NCI-H2171 (cell line): Measurements from ENCODE around the gene HPCA.
A peak's percentile ranks its signal among the peaks of the same experiment; 100 is the strongest.

Experiments used
- DNase-seq: peaks from one replicate; lab custom pipeline; 2025; lab: John Stamatoyannopoulos, UW

HPCA gene

DNA sequence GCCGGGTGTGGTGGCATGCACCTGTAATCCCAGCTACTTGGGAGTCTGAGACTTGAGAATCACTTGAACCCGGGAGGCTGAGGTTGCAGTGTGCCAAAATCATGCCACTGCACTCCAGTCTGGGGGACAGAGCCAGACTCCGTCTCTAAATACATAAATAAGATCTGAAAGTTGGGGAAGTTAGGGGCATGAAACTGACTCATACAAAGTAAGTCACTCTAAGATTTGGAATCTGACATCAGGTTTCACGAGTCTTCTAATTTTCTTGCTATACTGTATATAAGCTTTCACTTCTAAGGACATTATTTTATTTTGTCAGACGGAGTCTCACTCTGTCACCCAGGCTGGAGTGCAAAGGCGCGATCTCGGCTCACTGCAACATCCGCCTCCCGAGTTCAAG is 48.2 kb downstream of the HPCA start:
- DNase-seq: no peak

DNA sequence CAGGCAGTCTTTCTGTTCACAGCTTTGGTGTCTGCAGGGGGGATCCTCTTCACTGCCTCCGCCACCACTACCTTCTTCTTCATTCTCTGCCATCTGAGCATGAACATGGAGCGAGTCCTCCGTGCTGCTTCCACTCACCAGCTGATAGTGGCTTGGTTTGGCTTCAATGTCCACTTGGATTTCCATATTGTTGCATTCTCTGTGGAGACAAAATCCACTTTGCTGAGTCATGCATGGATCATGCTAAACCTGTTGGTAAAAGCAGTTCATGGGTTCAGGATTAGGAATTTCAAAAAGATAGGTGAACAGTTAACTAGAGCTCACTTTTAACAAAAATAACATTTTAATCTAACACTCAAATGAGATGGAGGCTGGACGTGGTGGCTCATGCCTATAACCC is 50.8 kb downstream of the HPCA start:
- no peak for DNase-seq

DNA sequence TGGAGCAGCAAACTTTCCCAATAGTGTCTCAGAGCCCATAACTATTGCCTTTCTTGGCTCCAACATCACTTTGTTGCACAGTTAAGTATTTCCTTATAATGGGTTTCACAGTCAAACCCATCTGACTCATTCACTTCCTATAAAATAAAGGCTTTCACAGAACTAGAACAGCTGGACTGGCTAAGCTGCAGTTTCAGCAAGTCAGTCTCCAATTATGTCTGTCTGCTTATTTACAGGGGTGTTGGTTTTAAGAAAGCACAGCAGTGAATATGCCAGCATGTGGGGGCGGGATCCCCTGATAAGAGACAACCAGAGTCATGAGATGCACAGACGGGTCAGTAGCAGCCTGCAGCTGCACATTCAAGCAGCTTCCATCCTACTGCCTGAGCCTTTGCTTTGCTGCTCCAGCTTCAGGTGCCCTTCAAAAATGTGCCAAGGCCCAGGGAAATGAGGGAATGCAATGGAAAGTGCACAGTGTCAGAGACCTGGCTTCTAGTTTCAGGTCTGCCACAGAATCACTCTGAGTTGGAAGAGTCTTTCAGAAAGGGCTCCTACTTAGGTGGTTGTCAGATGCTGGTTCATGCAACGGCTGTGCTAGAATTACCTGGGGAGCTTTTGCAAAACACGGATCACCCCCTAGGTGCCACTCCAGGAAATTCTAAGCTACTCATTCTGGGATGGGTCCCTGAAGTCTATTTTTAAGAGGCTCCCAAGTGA is 53.5 kb downstream of the HPCA start:
- DNase-seq: peak; percentile 43

DNA sequence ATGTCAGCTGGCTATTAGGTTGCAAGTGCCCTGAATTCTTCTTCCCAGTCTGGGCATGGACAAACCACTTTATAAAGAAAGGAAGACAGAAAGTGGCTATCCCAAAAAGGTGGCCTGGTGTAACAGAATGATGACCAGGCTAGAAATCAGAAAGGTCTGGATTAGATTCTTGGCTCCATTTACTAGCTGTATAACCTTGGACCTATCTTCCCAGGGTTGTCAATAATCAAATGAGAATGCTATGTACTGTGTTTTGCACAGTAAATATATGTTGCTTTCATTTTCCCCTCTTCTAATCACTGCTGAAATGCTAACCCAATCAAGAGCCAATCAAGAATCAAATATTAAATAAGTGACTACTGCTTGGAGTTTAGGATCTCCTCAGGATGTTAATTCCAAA is 57.9 kb downstream of the HPCA start:
- DNase-seq: no peak
